IPS-18c (cell line): ENCODE measurements around the gene SPSB3.
A peak's percentile ranks its signal among the peaks of the same experiment; 100 is the strongest.

Experiments
- H3K4me3 ChIP-seq: 2 replicates; pipeline ENCODE4 v1.7.0; 2013; ENCODE audit warnings: low read depth, mild to moderate bottlenecking, low read length, moderate library complexity; ENCODE audit not compliant: insufficient read depth
- H3K9me3 ChIP-seq: one replicate; pipeline ENCODE4 v1.6.1; 2013; ENCODE audit warnings: mild to moderate bottlenecking, low read length, moderate library complexity; ENCODE audit not compliant: control insufficient read depth, insufficient read depth

The SPSB3 gene

GRCh38 chr16:1781758-1782407 lies 488 bp downstream of the SPSB3 start:
- peaks cover 4% of the 10 kb centered on the region for H3K9me3 ChIP-seq
- peak overlapping the region; percentile 74 for H3K4me3 ChIP-seq

GRCh38 chr16:1781254-1781653 lies 1.1 kb downstream of the SPSB3 start:
- Histone ChIP-seq H3K4me3 (peak overlapping the region; percentile 74), H3K9me3 (peaks cover 4% of the 10 kb centered on the region)

GRCh38 chr16:1780677-1781072 lies 1.7 kb downstream of the SPSB3 start:
- no peak overlapping the region for H3K4me3 ChIP-seq
- H3K9me3 ChIP-seq, result peaks cover 4% of the 10 kb centered on the region

- Histone ChIP-seq H3K9me3 (peaks cover 4% of the 10 kb centered on the region), H3K4me3 (no peak overlapping the region)
These were observed 2.4 kb downstream of the SPSB3 start for GRCh38 chr16:1779741-1780676.

- peaks cover 4% of the 10 kb centered on the region for H3K9me3 ChIP-seq
- no peak overlapping the region for H3K4me3 ChIP-seq
These were observed 3.1 kb downstream of the SPSB3 start for GRCh38 chr16:1779234-1779701.

GRCh38 chr16:1778200-1779179 lies 3.9 kb downstream of the SPSB3 start:
- Histone ChIP-seq H3K4me3 (no peak overlapping the region), H3K9me3 (peaks cover 4% of the 10 kb centered on the region)

GRCh38 chr16:1777375-1778199 lies 4.8 kb downstream of the SPSB3 start:
- H3K4me3 ChIP-seq, result no peak overlapping the region

GRCh38 chr16:1776991-1777374 lies 5.4 kb downstream of the SPSB3 start:
- Histone ChIP-seq H3K4me3 (no peak overlapping the region), H3K9me3 (no peaks in the 10 kb centered on the region)

More at GRCh38 chr16:1777375-1778199, 4.8 kb downstream of the SPSB3 start:
- H3K9me3 ChIP-seq, result no peaks in the 10 kb centered on the region

GRCh38 chr16:1776672-1776955 lies 5.8 kb downstream of the SPSB3 start:
- Histone ChIP-seq H3K4me3 (no peak overlapping the region), H3K9me3 (no peaks in the 10 kb centered on the region)

- H3K4me3 ChIP-seq, result no peak overlapping the region
- H3K9me3 ChIP-seq, result no peaks in the 10 kb centered on the region
These were observed 6.3 kb downstream of the SPSB3 start for GRCh38 chr16:1775846-1776671.

- H3K9me3 ChIP-seq, result no peaks in the 10 kb centered on the region
- H3K4me3 ChIP-seq, result no peak overlapping the region
These were observed 7.1 kb downstream of the SPSB3 start for GRCh38 chr16:1775006-1775845.

- peak overlapping the region; percentile 98; the same call in 1 of the 2 replicates for H3K4me3 ChIP-seq
- H3K9me3 ChIP-seq, result no peaks in the 10 kb centered on the region
These were observed 8.0 kb downstream of the SPSB3 start for GRCh38 chr16:1774448-1774780.

- Histone ChIP-seq H3K9me3 (no peaks in the 10 kb centered on the region), H3K4me3 (peak overlapping the region; percentile 98)
These were observed 8.5 kb downstream of the SPSB3 start for GRCh38 chr16:1773703-1774447.

- H3K9me3 ChIP-seq, result no peaks in the 10 kb centered on the region
- peak within 1 kb of the TSS; percentile 98 for H3K4me3 ChIP-seq
These were observed 9.3 kb downstream of the SPSB3 start, which contains the start of gene MRPS34 for GRCh38 chr16:1772908-1773702. Gene MRPS34, minus strand, starts transcription at chr16:1773134. Its CDS starts 15 bp downstream, at chr16:1773119.
